GM12878 (cell line): Measurements from ENCODE around the gene LIPA. TPM values are rescaled to one million over a fixed set of nuclear protein-coding genes. Genes with fewer than 3 reads are reported as not detected.

Experiments
- ATAC-seq: fragments of 200-7000 bp; cut with Tn5 transposase; 3 replicates; pipeline ENCODE4 v1.9.1; 2020; ENCODE audit warnings: mild to moderate bottlenecking, moderate library complexity
- BruUV-seq: library from RNA; stranded (reverse); fragments of 400-500 nt; replicated peaks from 2 replicates; lab custom pipeline; 2021; lab: Mats Ljungman, UMichigan
- CTCF ChIA-PET: fragments of 300-600 bp; sonication (Branson Sonifier 250); formaldehyde crosslinking; extraction: SDS; loops from one replicate; lab custom pipeline; 2021; ENCODE audit warnings: inconsistent platforms; lab: Yijun Ruan, JAX
- POLR2A ChIA-PET: fragments of 350-600 bp; formaldehyde crosslinking; extraction: SDS; loops from one replicate; lab custom pipeline; 2021; ENCODE audit warnings: inconsistent platforms; lab: Charles Lee
- RAD21 ChIA-PET: fragments of 300-600 bp; sonication (Branson Sonifier 250); formaldehyde crosslinking; loops from one replicate; lab custom pipeline; 2023; ENCODE audit warnings: antibody characterized with exemption; ENCODE audit not compliant: unreplicated experiment; lab: Charles Lee
- SMC1A ChIA-PET: fragments of 300-600 bp; sonication (Branson Sonifier 250); formaldehyde crosslinking; loops from one replicate; lab custom pipeline; 2023; ENCODE audit not compliant: unreplicated experiment, uncharacterized antibody; lab: Charles Lee
- DNase-seq: peaks from one replicate; pipeline ENCODE4 v3.0.0-alpha.2; 2011; ENCODE audit warnings: low read depth, low spot score
- FAIRE-seq: peaks from 3 replicates; lab custom pipeline; 2011; peaks lifted over from hg19 to GRCh38; lab: Jason Lieb, UNC
- H2AFZ ChIP-seq: 2 replicates; pipeline ENCODE4 v1.6.0; 2011; ENCODE audit warnings: low read depth, low read length, control low read depth; ENCODE audit not compliant: control insufficient read depth
- H3K27ac ChIP-seq: 2 replicates; pipeline ENCODE4 v1.5.1; 2011; ENCODE audit warnings: control low read depth; ENCODE audit not compliant: control insufficient read depth, insufficient read depth
- H3K27me3 ChIP-seq, 2 experiments: replicated peaks in 1 of 2; 2 replicates each; pipeline versions ENCODE4 v1.6.0 to v1.6.1; 2011; ENCODE audit warnings: low read length in 1 of 2; ENCODE audit not compliant: control insufficient read depth in 2 of 2, insufficient read depth in 2 of 2
- H3K36me3 ChIP-seq, 2 experiments: 2 replicates each; pipeline ENCODE4 v1.5.1; 2011; ENCODE audit warnings: low read length in 1 of 2; ENCODE audit not compliant: control insufficient read depth in 2 of 2, insufficient read depth in 2 of 2
- H3K4me1 ChIP-seq: 2 replicates; pipeline ENCODE4 v1.6.1; 2011; ENCODE audit warnings: mild to moderate bottlenecking, low read length, moderate library complexity, mixed read lengths; ENCODE audit not compliant: control insufficient read depth, insufficient read depth
- H3K4me2 ChIP-seq: 2 replicates; pipeline ENCODE4 v1.6.0; 2011; ENCODE audit warnings: control low read depth; ENCODE audit not compliant: control insufficient read depth, insufficient read depth
- H3K4me3 ChIP-seq: fragments of 200-600 bp; sonication (generic); 2 replicates; pipeline ENCODE4 v1.5.1; 2016
- H3K79me2 ChIP-seq: 2 replicates; pipeline ENCODE4 v1.6.0; 2011; ENCODE audit warnings: low read length; ENCODE audit not compliant: control insufficient read depth, insufficient read depth
- H3K9ac ChIP-seq: 2 replicates; pipeline ENCODE4 v1.8.0; 2011; ENCODE audit warnings: low read length, control low read depth, mixed read lengths; ENCODE audit not compliant: control insufficient read depth, insufficient read depth
- H3K9me3 ChIP-seq: replicated peaks from 3 replicates; pipeline ENCODE4 v1.5.1; 2011; ENCODE audit warnings: mild to moderate bottlenecking, low read length; ENCODE audit not compliant: control insufficient read depth, insufficient read depth
- H4K20me1 ChIP-seq: 2 replicates; pipeline ENCODE4 v1.6.0; 2011; ENCODE audit not compliant: control insufficient read depth, insufficient read depth
- CHD1 ChIP-seq: IDR thresholded peaks from 2 replicates; pipeline ENCODE4 v1.6.1; 2012; ENCODE audit warnings: low read depth, low read length, improper control_type of control experiment
- JUND ChIP-seq: IDR thresholded peaks from 2 replicates; pipeline ENCODE4 v1.6.1; 2012; ENCODE audit warnings: low read depth, mild to moderate bottlenecking, low read length, improper control_type of control experiment, moderate library complexity
- MEF2B ChIP-seq: fragments of 450-650 bp; IDR thresholded peaks from 2 replicates; pipeline ENCODE4 v1.6.1; 2018; ENCODE audit warnings: mild to moderate bottlenecking, moderate library complexity; ENCODE audit not compliant: partially characterized antibody, poor library complexity, severe bottlenecking
- POLR2AphosphoS5 ChIP-seq: IDR thresholded peaks from 2 replicates; pipeline ENCODE4 v1.6.1; 2011; ENCODE audit warnings: mild to moderate bottlenecking, low read length, inconsistent platforms
- POU2F2 ChIP-seq: IDR thresholded peaks from 3 replicates; pipeline ENCODE4 v1.6.1; 2011; ENCODE audit warnings: low read depth, mild to moderate bottlenecking, low read length, borderline replicate concordance
- STAT3 ChIP-seq: IDR thresholded peaks from 2 replicates; pipeline ENCODE4 v1.6.1; 2011; ENCODE audit warnings: low read depth, low read length, improper control_type of control experiment
- ZNF217 ChIP-seq: fragments of 450-650 bp; IDR thresholded peaks from 2 replicates; pipeline ENCODE4 v1.6.1; 2017; ENCODE audit warnings: antibody characterized with exemption, mild to moderate bottlenecking
- ZSCAN29 ChIP-seq: fragments of 450-650 bp; IDR thresholded peaks from 2 replicates; pipeline ENCODE4 v1.6.1; 2017; ENCODE audit warnings: mild to moderate bottlenecking, moderate library complexity
- WGBS: methylation state at CpG from one replicate; pipeline ENCODE4 v1.1.6; 2016; ENCODE audit warnings: low lambda C conversion rate; ENCODE audit not compliant: insufficient replicate concordance, insufficient coverage; ENCODE audit errors: missing lambda C conversion rate; 5-methylcytosine and 5-hydroxymethylcytosine counted together
- in situ Hi-C: fragments of 300-500 bp; cut with MboI; formaldehyde crosslinking; loops from 9 replicates; pipeline ENCODE4 v1.14.3; 2018; ENCODE audit warnings: mixed read lengths
- intact Hi-C: fragments of 100-400 bp; cut with micrococcal nuclease; formaldehyde crosslinking; loops from one replicate; pipeline ENCODE4 v1.14.2; 2022; ENCODE audit not compliant: unreplicated experiment
- polyA plus RNA-seq, 11 experiments: library from polyadenylated mRNA; depleted of rRNA in 4 of 11; unstranded in 6 of 11; stranded (reverse) in 5 of 11; fragments of >200 nt; fragmentation: Nextera tagmentation in 4 of 11; fragmentation: Illumina TruSeq in 1 of 11; extraction: Ambion mirVana in 4 of 11; extraction: Trizol in 1 of 11; gene quantifications; 1 replicate in 1 of 11; 2 replicates in 10 of 11; pipeline versions ENCODE4 v1.2.1 to v1.2.3, GENCODE V29; 2011 to 2016; ENCODE audit warnings: inconsistent platforms in 2 of 11, missing spikeins in 2 of 11, low read depth in 1 of 11
- total RNA-seq, 4 experiments: library from RNA; depleted of rRNA in 3 of 4; stranded (reverse); fragments of >200 nt in 3 of 4; fragmentation: Illumina TruSeq in 1 of 4; extraction: Trizol in 1 of 4; gene quantifications; 2 replicates each; pipeline versions ENCODE4 v1.2.1 to v1.2.3, GENCODE V29; 2013 to 2021
- TF ChIP-seq, protein P1 (sequence below): IDR thresholded peaks from 2 replicates; pipeline ENCODE4 v1.6.1; 2012; ENCODE audit warnings: low read length, inconsistent platforms
- TF ChIP-seq, protein P2 (sequence below): IDR thresholded peaks from 2 replicates; pipeline ENCODE4 v1.6.1; 2012; ENCODE audit warnings: low read depth, low read length, improper control_type of control experiment
- TF ChIP-seq, protein P3 (sequence below): fragments of 150-350 bp; IDR thresholded peaks from 2 replicates; pipeline ENCODE4 v1.6.1; 2014; ENCODE audit warnings: mild to moderate bottlenecking, low read depth, low read length
- TF ChIP-seq, protein P4 (sequence below): fragments of 450-650 bp; IDR thresholded peaks from 2 replicates; pipeline ENCODE4 v1.6.1; 2017; ENCODE audit warnings: low read depth, mild to moderate bottlenecking, moderate library complexity
- TF ChIP-seq, protein P5 (sequence below): IDR thresholded peaks from 2 replicates; pipeline ENCODE4 v1.6.1; 2011; ENCODE audit warnings: mild to moderate bottlenecking, low read depth, low read length, moderate library complexity; ENCODE audit not compliant: insufficient replicate concordance

LIPA gene
- total and polyA plus RNA-seq, 10 of the 15 experiments (the other 5 are each of a cell fraction or from before 2014, with no cell fraction given): 31.1 to 50.3 (median 39.5) TPM

DNA sequence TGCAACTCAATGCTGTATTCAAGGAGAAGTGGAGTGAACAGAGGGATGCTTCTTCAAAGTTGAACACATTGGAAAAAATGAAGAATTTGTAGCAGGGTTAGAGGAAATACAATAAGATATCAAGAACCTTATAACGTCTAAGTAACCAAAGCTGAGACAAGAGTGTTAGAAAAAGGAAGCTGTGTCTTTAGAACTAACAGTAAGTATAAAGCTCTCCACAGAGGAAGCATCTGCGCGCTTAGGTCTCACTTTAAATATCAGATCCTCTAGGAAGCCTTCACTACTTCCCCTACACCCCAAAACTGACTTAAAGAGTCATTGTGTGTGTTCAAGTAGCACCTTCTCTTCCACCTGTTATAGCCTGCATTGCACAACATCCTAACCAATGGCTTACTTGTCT, 87.5 kb downstream of the LIPA start:
- Histone ChIP-seq H3K27ac (no peak overlapping the region), H2AFZ (peak overlapping the region; percentile 41), H4K20me1 (no peaks in the 10 kb centered on the region), H3K9ac (no peak overlapping the region), H3K4me1 (peaks cover 26% of the 10 kb centered on the region), H3K4me3 (peak overlapping the region; percentile 43; the same call in 1 of the 2 replicates), H3K27me3 (no peaks in the 10 kb centered on the region), H3K36me3 (no peaks in the 10 kb centered on the region), H3K4me2 (peak overlapping the region; percentile 68), H3K79me2 (no peaks in the 10 kb centered on the region), H3K9me3 (no peaks in the 10 kb centered on the region)
- TF ChIP-seq, protein P1, sequence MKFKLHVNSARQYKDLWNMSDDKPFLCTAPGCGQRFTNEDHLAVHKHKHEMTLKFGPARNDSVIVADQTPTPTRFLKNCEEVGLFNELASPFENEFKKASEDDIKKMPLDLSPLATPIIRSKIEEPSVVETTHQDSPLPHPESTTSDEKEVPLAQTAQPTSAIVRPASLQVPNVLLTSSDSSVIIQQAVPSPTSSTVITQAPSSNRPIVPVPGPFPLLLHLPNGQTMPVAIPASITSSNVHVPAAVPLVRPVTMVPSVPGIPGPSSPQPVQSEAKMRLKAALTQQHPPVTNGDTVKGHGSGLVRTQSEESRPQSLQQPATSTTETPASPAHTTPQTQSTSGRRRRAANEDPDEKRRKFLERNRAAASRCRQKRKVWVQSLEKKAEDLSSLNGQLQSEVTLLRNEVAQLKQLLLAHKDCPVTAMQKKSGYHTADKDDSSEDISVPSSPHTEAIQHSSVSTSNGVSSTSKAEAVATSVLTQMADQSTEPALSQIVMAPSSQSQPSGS: no peak
- TF ChIP-seq CHD1 (no peak), JUND (no peak), ZSCAN29 (no peak), MEF2B (no peak), STAT3 (no peak), POLR2AphosphoS5 (no peak), POU2F2 (no peak), ZNF217 (no peak)
- TF ChIP-seq, protein P2, sequence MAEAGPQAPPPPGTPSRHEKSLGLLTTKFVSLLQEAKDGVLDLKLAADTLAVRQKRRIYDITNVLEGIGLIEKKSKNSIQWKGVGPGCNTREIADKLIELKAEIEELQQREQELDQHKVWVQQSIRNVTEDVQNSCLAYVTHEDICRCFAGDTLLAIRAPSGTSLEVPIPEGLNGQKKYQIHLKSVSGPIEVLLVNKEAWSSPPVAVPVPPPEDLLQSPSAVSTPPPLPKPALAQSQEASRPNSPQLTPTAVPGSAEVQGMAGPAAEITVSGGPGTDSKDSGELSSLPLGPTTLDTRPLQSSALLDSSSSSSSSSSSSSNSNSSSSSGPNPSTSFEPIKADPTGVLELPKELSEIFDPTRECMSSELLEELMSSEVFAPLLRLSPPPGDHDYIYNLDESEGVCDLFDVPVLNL: no peak
- TF ChIP-seq, protein P3, sequence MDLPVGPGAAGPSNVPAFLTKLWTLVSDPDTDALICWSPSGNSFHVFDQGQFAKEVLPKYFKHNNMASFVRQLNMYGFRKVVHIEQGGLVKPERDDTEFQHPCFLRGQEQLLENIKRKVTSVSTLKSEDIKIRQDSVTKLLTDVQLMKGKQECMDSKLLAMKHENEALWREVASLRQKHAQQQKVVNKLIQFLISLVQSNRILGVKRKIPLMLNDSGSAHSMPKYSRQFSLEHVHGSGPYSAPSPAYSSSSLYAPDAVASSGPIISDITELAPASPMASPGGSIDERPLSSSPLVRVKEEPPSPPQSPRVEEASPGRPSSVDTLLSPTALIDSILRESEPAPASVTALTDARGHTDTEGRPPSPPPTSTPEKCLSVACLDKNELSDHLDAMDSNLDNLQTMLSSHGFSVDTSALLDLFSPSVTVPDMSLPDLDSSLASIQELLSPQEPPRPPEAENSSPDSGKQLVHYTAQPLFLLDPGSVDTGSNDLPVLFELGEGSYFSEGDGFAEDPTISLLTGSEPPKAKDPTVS: no peak
- TF ChIP-seq, protein P4, sequence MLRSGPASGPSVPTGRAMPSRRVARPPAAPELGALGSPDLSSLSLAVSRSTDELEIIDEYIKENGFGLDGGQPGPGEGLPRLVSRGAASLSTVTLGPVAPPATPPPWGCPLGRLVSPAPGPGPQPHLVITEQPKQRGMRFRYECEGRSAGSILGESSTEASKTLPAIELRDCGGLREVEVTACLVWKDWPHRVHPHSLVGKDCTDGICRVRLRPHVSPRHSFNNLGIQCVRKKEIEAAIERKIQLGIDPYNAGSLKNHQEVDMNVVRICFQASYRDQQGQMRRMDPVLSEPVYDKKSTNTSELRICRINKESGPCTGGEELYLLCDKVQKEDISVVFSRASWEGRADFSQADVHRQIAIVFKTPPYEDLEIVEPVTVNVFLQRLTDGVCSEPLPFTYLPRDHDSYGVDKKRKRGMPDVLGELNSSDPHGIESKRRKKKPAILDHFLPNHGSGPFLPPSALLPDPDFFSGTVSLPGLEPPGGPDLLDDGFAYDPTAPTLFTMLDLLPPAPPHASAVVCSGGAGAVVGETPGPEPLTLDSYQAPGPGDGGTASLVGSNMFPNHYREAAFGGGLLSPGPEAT: no peak
- TF ChIP-seq, protein P5, sequence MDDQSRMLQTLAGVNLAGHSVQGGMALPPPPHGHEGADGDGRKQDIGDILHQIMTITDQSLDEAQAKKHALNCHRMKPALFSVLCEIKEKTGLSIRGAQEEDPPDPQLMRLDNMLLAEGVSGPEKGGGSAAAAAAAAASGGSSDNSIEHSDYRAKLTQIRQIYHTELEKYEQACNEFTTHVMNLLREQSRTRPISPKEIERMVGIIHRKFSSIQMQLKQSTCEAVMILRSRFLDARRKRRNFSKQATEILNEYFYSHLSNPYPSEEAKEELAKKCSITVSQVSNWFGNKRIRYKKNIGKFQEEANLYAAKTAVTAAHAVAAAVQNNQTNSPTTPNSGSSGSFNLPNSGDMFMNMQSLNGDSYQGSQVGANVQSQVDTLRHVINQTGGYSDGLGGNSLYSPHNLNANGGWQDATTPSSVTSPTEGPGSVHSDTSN: no peak
- ChIA-PET CTCF (interaction anchor here (0.8 to 1.6 kb wide), 7 partner anchors 15 to 49 kb away, joined by 3 to 4 read pairs (median 3); partner anchors contain the start of gene CH25H), RAD21 (interaction anchor here (0.9 to 2.3 kb wide), 5 partner anchors 53 to 229 kb away, joined by 3 to 7 read pairs (median 3); no protein-coding TSS in a partner anchor), SMC1A (interaction anchor here (0.7 to 1.7 kb wide), 12 partner anchors 10 to 230 kb away, joined by 3 to 7 read pairs (median 4); partner anchors contain the start of gene CH25H), POLR2A (no interaction called here)
- ATAC-seq (peak; percentile 24), FAIRE-seq (no peak), DNase-seq (no peak)
- intact Hi-C loops: loop anchor here (2.0 kb wide), 1 partner anchor 45 kb away; no protein-coding TSS in a partner anchor
- in situ Hi-C loops: no loop called here
- BruUV-seq: no TSS peak
- WGBS: 0% methylated on average over 3 of the region's 3 CpGs
